Nephron progenitor cell (in vitro differentiated cells): Measurements from ENCODE around the gene RPS6KC1.
A peak's percentile ranks its signal among the peaks of the same experiment; 100 is the strongest.

Source experiments
- DNase-seq: peaks from one replicate; pipeline ENCODE4 v3.0.0; 2021
- H3K27ac Mint-ChIP-seq: 2 replicates; pipeline ENCODE4 v1.8.0; 2021; ENCODE audit warnings: mild to moderate bottlenecking, moderate library complexity, mixed read lengths
- H3K27me3 Mint-ChIP-seq: 2 replicates; pipeline ENCODE4 v1.8.0; 2021; ENCODE audit warnings: mild to moderate bottlenecking, low read depth, mixed read lengths; ENCODE audit not compliant: poor library complexity
- H3K36me3 Mint-ChIP-seq: 2 replicates; pipeline ENCODE4 v1.8.0; 2021; ENCODE audit warnings: low read depth, mixed read lengths
- H3K4me1 Mint-ChIP-seq: 2 replicates; pipeline ENCODE4 v1.8.0; 2021; ENCODE audit warnings: mixed read lengths
- H3K4me3 Mint-ChIP-seq: 2 replicates; pipeline ENCODE4 v1.8.0; 2021; ENCODE audit warnings: mild to moderate bottlenecking, moderate library complexity, mixed read lengths
- H3K9me3 Mint-ChIP-seq: 2 replicates; pipeline ENCODE4 v1.8.0; 2021; ENCODE audit warnings: mild to moderate bottlenecking, moderate library complexity, mixed read lengths
- TF ChIP-seq, protein P1 (sequence below): fragments of 200-600 bp; sonication (generic); IDR thresholded peaks from 2 replicates; pipeline ENCODE4 v1.5.0; 2021; ENCODE audit warnings: antibody characterized with exemption

RPS6KC1 gene

DNA sequence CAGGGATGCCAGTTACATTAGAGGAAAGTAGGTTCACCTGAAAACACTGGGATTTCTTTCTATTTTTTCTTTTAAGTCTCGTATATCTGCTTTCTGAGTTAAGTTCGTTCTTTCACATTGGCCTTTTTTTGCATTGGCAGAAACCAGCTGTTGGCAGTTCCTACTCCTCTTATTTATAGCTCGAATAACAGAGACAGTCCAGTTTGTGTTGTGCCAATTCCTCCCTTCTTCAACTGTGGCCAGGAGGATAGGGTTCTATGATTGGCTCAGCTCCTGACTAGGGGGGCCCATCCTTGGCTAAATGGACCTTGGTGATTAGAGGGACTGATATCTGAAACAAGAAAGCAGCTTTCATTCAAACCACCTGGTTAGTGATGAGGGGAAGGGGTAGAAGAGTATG is 115.8 kb downstream of the RPS6KC1 start:
- Mint-ChIP-seq H3K9me3 (no peaks in the 10 kb centered on the region), H3K36me3 (peaks cover 14% of the 10 kb centered on the region), H3K27me3 (no peaks in the 10 kb centered on the region), H3K27ac (peak overlapping the region; percentile 38), H3K4me1 (peaks cover 12% of the 10 kb centered on the region), H3K4me3 (no peak overlapping the region)
- no peak for DNase-seq
- TF ChIP-seq, protein P1, sequence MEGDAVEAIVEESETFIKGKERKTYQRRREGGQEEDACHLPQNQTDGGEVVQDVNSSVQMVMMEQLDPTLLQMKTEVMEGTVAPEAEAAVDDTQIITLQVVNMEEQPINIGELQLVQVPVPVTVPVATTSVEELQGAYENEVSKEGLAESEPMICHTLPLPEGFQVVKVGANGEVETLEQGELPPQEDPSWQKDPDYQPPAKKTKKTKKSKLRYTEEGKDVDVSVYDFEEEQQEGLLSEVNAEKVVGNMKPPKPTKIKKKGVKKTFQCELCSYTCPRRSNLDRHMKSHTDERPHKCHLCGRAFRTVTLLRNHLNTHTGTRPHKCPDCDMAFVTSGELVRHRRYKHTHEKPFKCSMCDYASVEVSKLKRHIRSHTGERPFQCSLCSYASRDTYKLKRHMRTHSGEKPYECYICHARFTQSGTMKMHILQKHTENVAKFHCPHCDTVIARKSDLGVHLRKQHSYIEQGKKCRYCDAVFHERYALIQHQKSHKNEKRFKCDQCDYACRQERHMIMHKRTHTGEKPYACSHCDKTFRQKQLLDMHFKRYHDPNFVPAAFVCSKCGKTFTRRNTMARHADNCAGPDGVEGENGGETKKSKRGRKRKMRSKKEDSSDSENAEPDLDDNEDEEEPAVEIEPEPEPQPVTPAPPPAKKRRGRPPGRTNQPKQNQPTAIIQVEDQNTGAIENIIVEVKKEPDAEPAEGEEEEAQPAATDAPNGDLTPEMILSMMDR: no peak

DNA sequence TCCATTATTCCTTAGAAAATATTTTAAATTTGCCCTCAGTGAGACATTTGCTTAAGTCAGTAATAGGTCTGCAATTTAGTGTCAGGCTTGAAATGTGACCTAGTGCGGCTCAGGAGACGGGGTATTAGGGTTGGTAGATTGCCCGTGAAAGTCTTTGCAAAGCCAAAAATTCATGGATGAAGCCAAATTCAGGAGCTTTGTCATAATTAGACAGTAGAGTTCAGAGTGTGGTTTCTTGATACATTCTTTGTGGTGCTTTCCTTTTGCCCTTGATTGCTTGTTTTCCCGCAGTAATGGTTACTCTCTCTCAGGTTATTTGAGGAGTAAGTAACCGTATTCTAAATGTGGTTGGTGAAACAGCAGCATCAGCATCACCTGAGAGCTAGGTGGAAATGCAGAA is 120.7 kb downstream of the RPS6KC1 start:
- Mint-ChIP-seq H3K9me3 (no peaks in the 10 kb centered on the region), H3K4me3 (no peak overlapping the region), H3K27ac (no peak overlapping the region), H3K36me3 (peaks cover 24% of the 10 kb centered on the region), H3K27me3 (no peaks in the 10 kb centered on the region), H3K4me1 (peaks cover 5% of the 10 kb centered on the region)
- TF ChIP-seq, protein P1: no peak
- DNase-seq: no peak

DNA sequence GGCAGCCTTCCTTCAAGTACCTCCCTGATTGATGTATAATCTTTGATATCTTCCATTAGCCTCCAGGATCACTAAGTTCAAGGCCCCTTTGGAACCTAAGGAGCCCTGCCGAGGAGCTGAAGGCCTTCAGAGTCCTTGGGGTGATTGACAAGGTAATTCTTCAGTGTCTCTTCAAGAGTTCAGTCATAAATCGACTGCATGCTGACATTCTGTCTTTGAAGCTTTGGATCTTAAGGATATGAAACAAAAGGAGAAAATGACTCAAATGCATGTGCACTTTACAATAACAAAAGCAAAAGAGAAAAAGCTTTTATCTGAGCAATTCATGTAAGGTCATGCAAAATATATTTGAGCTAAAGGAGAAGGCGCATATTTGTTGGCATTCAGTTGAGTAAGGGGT is 125.3 kb downstream of the RPS6KC1 start:
- DNase-seq: no peak
- TF ChIP-seq, protein P1: no peak
- Mint-ChIP-seq H3K27ac (no peak overlapping the region), H3K27me3 (no peaks in the 10 kb centered on the region), H3K4me3 (no peak overlapping the region), H3K36me3 (peaks cover 34% of the 10 kb centered on the region), H3K4me1 (no peaks in the 10 kb centered on the region), H3K9me3 (peaks cover 6% of the 10 kb centered on the region)

- no peak for DNase-seq
- Mint-ChIP-seq H3K4me1 (no peaks in the 10 kb centered on the region), H3K9me3 (peaks cover 11% of the 10 kb centered on the region), H3K27me3 (no peaks in the 10 kb centered on the region), H3K36me3 (peaks cover 53% of the 10 kb centered on the region), H3K27ac (no peak overlapping the region), H3K4me3 (no peak overlapping the region)
- TF ChIP-seq, protein P1: no peak
Observed at GRCh38 chr1:213179784-213180183, 128.7 kb downstream of the RPS6KC1 start.

- H3K27ac Mint-ChIP-seq: no peak overlapping the region
- H3K4me1 Mint-ChIP-seq: no peaks in the 10 kb centered on the region
- no peak overlapping the region for H3K4me3 Mint-ChIP-seq
- peaks cover 64% of the 10 kb centered on the region for H3K36me3 Mint-ChIP-seq
- TF ChIP-seq, protein P1: no peak
- no peaks in the 10 kb centered on the region for H3K27me3 Mint-ChIP-seq
- H3K9me3 Mint-ChIP-seq: peaks cover 20% of the 10 kb centered on the region
- no peak for DNase-seq
Observed at GRCh38 chr1:213180833-213181232, 129.8 kb downstream of the RPS6KC1 start.

DNA sequence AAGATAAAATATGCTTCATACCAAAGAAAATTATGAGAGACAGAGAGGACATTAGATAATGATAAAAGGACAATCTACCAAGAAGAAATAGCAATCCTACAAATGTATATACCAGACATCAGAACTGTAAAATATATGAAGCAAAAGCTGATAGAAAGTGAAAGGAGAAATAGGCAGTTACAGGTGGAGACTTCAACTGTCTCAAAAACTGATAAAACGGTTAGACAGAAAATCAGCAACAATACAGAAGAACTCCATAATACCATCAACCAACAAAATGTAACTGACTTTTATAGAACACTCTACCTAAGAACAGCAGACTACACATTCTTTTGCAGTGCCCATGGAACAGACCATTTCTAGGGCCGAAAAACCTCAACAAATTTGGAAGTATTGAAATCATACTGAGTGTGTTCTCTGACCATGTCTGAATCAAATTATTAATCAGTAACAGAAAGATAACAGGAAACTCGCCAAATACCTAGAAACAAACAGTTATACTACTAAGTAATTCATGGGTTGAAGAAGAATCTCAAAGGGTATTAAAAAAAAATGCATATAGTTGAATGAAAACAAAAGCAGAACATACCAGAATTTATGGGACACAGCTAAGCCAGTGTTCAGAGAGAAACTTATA is 132.1 kb downstream of the RPS6KC1 start:
- TF ChIP-seq, protein P1: no peak
- H3K9me3 Mint-ChIP-seq: peaks cover 42% of the 10 kb centered on the region
- no peak overlapping the region for H3K4me3 Mint-ChIP-seq
- H3K36me3 Mint-ChIP-seq: peaks cover 74% of the 10 kb centered on the region
- no peak for DNase-seq
- H3K27me3 Mint-ChIP-seq: no peaks in the 10 kb centered on the region
- no peaks in the 10 kb centered on the region for H3K4me1 Mint-ChIP-seq
- no peak overlapping the region for H3K27ac Mint-ChIP-seq
